HEK293 (cell line): ENCODE measurements around the gene ZNHIT1.

Experiments used
- CTCF ChIA-PET: fragments of 350-600 bp; formaldehyde crosslinking; extraction: SDS; loops from one replicate; lab custom pipeline; 2021; ENCODE audit warnings: antibody characterized with exemption; lab: Yijun Ruan, JAX
- POLR2A ChIA-PET: fragments of 300-600 bp; formaldehyde crosslinking; extraction: SDS; loops from one replicate; lab custom pipeline; 2020; ENCODE audit warnings: antibody characterized with exemption, inconsistent platforms; lab: Yijun Ruan, JAX
- H3K27ac ChIP-seq: fragments of 200-500 bp; sonication (Bioruptor generic); 2 replicates; pipeline ENCODE4 v1.5.1; 2014; ENCODE audit warnings: low read depth, low read length, control low read depth, inconsistent platforms; ENCODE audit errors: extremely low read depth
- H3K36me3 ChIP-seq, 2 experiments: fragments of 200-500 bp in 1 of 2; sonication (Bioruptor generic) in 1 of 2; 1 replicate in 1 of 2; 2 replicates in 1 of 2; pipeline ENCODE4 v1.5.1; 2014 to 2017; ENCODE audit warnings: inconsistent platforms in 2 of 2, low read length in 2 of 2; ENCODE audit not compliant: control insufficient read depth in 2 of 2, insufficient read depth in 1 of 2
- H3K4me1 ChIP-seq: fragments of 200-500 bp; sonication (Bioruptor generic); 2 replicates; pipeline ENCODE4 v1.5.1; 2014; ENCODE audit warnings: mild to moderate bottlenecking, low read length, inconsistent platforms; ENCODE audit not compliant: control insufficient read depth, insufficient read depth
- H3K4me3 ChIP-seq: 2 replicates; pipeline ENCODE4 v1.5.1; 2011; ENCODE audit warnings: low read depth, mild to moderate bottlenecking, control low read depth, low read length, moderate library complexity
- H3K9me3 ChIP-seq: fragments of 200-500 bp; sonication (Bioruptor generic); 2 replicates; pipeline ENCODE4 v1.5.1; 2014; ENCODE audit warnings: low read depth, low read length, inconsistent platforms; ENCODE audit not compliant: control insufficient read depth, insufficient read depth
- EGR2 ChIP-seq: fragments of 450-650 bp; formaldehyde crosslinking; IDR thresholded peaks from 2 replicates; pipeline ENCODE4 v1.5.1; 2016; ENCODE audit warnings: low read depth, missing biosample characterization, missing genetic modification characterization
- GLIS2 ChIP-seq: fragments of 450-650 bp; formaldehyde crosslinking; IDR thresholded peaks from 2 replicates; pipeline ENCODE4 v1.5.1; 2016; ENCODE audit warnings: missing biosample characterization, missing genetic modification characterization
- KLF10 ChIP-seq: fragments of 450-650 bp; IDR thresholded peaks from 2 replicates; pipeline ENCODE4 v1.5.1; 2018; ENCODE audit warnings: missing biosample characterization, mild to moderate bottlenecking, missing genetic modification characterization
- ZBTB17 ChIP-seq: fragments of 450-650 bp; formaldehyde crosslinking; IDR thresholded peaks from 2 replicates; pipeline ENCODE4 v1.5.1; 2016; ENCODE audit warnings: missing biosample characterization, missing genetic modification characterization
- ZFHX2 ChIP-seq: fragments of 450-650 bp; formaldehyde crosslinking; conservative IDR thresholded peaks from 2 replicates; pipeline ENCODE4 v1.5.1; 2016; ENCODE audit warnings: missing biosample characterization, missing genetic modification characterization
- ZNF138 ChIP-seq: fragments of 450-650 bp; formaldehyde crosslinking; IDR thresholded peaks from 2 replicates; pipeline ENCODE4 v1.5.1; 2016; ENCODE audit warnings: missing biosample characterization, missing genetic modification characterization, borderline replicate concordance
- ZNF2 ChIP-seq: fragments of 450-650 bp; formaldehyde crosslinking; IDR thresholded peaks from 2 replicates; pipeline ENCODE4 v1.5.1; 2016; ENCODE audit warnings: missing biosample characterization, missing genetic modification characterization
- ZNF24 ChIP-seq: fragments of 450-650 bp; formaldehyde crosslinking; IDR thresholded peaks from 2 replicates; pipeline ENCODE4 v1.5.1; 2016; ENCODE audit warnings: missing biosample characterization, missing genetic modification characterization
- ZNF341 ChIP-seq: fragments of 450-650 bp; formaldehyde crosslinking; IDR thresholded peaks from 2 replicates; pipeline ENCODE4; 2016; ENCODE audit warnings: low read depth, missing biosample characterization, missing genetic modification characterization
- ZNF426 ChIP-seq: fragments of 450-650 bp; formaldehyde crosslinking; IDR thresholded peaks from 2 replicates; pipeline ENCODE4 v1.5.1; 2017; ENCODE audit warnings: missing biosample characterization, missing genetic modification characterization, mild to moderate bottlenecking, inconsistent platforms, moderate library complexity
- ZNF501 ChIP-seq: fragments of 450-650 bp; formaldehyde crosslinking; IDR thresholded peaks from 2 replicates; pipeline ENCODE4 v1.5.1; 2016; ENCODE audit warnings: missing biosample characterization, missing genetic modification characterization
- ZNF529 ChIP-seq: fragments of 450-650 bp; formaldehyde crosslinking; IDR thresholded peaks from 2 replicates; pipeline ENCODE4 v1.5.1; 2017; ENCODE audit warnings: missing genetic modification characterization, missing biosample characterization; ENCODE audit not compliant: insufficient replicate concordance
- ZNF629 ChIP-seq: fragments of 450-650 bp; formaldehyde crosslinking; IDR thresholded peaks from 2 replicates; pipeline ENCODE4 v1.5.1; 2017; ENCODE audit warnings: missing biosample characterization, missing genetic modification characterization
- TF ChIP-seq, protein P1 (sequence below): fragments of 450-650 bp; formaldehyde crosslinking; IDR thresholded peaks from 2 replicates; pipeline ENCODE4 v1.5.1; 2016; ENCODE audit warnings: missing biosample characterization, missing genetic modification characterization
- TF ChIP-seq, protein P2 (sequence below): fragments of 450-650 bp; formaldehyde crosslinking; IDR thresholded peaks from 2 replicates; pipeline ENCODE4 v1.5.1; 2016; ENCODE audit warnings: missing biosample characterization, missing genetic modification characterization, low read depth
- TF ChIP-seq, protein P3 (sequence below): fragments of 450-650 bp; formaldehyde crosslinking; IDR thresholded peaks from 2 replicates; pipeline ENCODE4 v1.5.1; 2016; ENCODE audit warnings: missing biosample characterization, missing genetic modification characterization

The ZNHIT1 gene

DNA sequence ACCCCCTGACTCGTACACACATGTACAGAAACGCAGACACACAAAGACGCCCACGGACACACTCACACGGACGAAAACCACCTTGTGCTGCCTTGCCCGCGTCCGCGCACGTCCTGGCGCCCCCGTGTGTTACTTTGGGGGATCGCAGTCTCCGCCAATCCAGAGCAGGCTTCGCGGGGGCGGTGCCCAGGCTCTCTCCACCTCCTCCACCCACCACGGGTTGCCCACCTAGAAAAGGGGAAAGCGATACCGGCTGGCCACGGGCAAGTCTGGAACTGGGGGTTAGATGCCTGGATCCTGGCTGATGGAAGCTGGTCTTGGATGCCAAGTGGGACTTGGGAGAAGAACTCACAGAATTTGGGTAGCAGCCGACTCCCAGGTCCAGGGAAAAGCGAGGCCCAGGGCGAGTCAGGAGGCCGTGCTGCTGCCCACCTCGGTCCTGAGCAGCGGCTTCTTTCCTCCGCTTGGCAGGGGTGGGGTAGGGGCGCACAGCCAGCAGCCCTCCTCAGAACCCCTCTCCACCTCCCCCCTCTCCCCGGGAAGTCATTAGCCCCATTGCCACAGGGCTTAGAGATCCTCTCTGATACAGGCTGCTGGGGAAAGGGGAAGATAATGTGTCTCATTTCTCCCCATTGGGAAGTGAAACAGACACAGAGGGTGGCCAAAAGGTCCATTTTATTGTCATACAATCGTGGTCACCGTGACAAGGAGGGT, 48.0 kb upstream of the ZNHIT1 start (continued):
- TF ChIP-seq ZNF2 (tag by site-specific recombination), result 0 out of 2 replicates have a peak, but pooled peaks have one; percentile 66
- no peak; the same call in none of the 2 replicates for TF ChIP-seq ZNF629
- 0 out of 2 replicates have a peak, but pooled peaks have one; percentile 60 for TF ChIP-seq ZNF501 (tag by site-specific recombination)
- no peak; the same call in 1 of the 2 replicates for TF ChIP-seq ZBTB17 (tag by site-specific recombination)
- no peak for TF ChIP-seq ZNF341 (tag by site-specific recombination)
- no peak for TF ChIP-seq ZNF426 (tag by site-specific recombination)
- 0 out of 2 replicates have a peak, but pooled peaks have one; percentile 17 for TF ChIP-seq ZNF24 (tag by site-specific recombination)
- TF ChIP-seq, protein P1, sequence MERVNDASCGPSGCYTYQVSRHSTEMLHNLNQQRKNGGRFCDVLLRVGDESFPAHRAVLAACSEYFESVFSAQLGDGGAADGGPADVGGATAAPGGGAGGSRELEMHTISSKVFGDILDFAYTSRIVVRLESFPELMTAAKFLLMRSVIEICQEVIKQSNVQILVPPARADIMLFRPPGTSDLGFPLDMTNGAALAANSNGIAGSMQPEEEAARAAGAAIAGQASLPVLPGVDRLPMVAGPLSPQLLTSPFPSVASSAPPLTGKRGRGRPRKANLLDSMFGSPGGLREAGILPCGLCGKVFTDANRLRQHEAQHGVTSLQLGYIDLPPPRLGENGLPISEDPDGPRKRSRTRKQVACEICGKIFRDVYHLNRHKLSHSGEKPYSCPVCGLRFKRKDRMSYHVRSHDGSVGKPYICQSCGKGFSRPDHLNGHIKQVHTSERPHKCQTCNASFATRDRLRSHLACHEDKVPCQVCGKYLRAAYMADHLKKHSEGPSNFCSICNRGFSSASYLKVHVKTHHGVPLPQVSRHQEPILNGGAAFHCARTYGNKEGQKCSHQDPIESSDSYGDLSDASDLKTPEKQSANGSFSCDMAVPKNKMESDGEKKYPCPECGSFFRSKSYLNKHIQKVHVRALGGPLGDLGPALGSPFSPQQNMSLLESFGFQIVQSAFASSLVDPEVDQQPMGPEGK (tag by site-specific recombination), result peak; percentile 24; the same call in 1 of the 2 replicates
- TF ChIP-seq KLF10 (tag by site-specific recombination), result peak; percentile 32; the same call in 1 of the 2 replicates
- TF ChIP-seq ZNF529 (tag by site-specific recombination), result no peak
- peak; percentile 99 for TF ChIP-seq ZFHX2 (tag by site-specific recombination)

DNA sequence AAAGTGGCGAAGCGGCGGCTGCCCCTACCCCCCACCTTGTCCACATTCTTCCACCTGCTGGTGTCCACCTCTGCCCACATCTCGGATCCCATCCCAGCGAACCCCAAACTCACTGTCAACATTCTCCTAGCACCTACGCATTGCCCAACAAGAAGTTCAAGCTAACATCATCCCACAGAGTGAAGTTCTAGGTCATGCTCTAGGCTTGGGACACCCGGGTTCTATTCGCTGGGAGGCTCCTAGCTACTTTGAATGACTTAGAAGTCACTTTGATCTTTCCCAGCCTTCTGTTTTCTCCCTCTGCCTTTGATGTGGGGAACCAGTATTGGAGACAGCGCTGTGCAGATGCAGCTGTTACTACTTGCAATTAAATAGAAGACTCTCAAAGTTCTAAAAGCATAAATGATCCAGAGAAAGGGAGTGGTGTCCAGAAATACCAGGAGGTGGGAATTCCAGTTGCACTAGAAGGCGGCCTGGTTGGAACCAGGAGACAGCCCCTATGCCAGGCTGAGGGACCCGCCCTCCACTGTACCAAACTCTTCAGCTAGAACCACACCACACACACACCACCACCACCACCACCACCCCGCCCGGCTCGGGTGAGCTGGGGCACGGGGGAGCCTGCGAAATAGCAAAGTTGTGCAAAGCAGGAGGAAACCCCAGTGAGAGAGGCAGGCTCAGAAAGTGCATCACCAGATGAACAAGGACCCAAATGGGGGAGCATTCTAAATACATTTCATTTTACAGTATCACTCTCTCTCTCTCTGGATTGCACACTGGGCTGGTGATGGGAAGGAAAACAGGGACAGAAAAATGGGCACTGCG, 47.1 kb upstream of the ZNHIT1 start:
- ChIA-PET POLR2A (no interaction called here), CTCF (interaction anchor here (0.6 to 2.7 kb wide), 16 partner anchors 8 to 1099 kb away, joined by 3 to 40 read pairs (median 4); no protein-coding TSS in a partner anchor)
- Histone ChIP-seq H3K9me3 (no peaks in the 10 kb centered on the region), H3K4me1 (peaks cover 15% of the 10 kb centered on the region), H3K36me3 (no peaks in the 10 kb centered on the region), H3K4me3 (no peak overlapping the region), H3K27ac (no peak overlapping the region)
- TF ChIP-seq GLIS2 (peak; percentile 13; the same call in 1 of the 2 replicates), EGR2 (tag by site-specific recombination) (no peak), ZNF138 (tag by site-specific recombination) (no peak)
- TF ChIP-seq, protein P2, sequence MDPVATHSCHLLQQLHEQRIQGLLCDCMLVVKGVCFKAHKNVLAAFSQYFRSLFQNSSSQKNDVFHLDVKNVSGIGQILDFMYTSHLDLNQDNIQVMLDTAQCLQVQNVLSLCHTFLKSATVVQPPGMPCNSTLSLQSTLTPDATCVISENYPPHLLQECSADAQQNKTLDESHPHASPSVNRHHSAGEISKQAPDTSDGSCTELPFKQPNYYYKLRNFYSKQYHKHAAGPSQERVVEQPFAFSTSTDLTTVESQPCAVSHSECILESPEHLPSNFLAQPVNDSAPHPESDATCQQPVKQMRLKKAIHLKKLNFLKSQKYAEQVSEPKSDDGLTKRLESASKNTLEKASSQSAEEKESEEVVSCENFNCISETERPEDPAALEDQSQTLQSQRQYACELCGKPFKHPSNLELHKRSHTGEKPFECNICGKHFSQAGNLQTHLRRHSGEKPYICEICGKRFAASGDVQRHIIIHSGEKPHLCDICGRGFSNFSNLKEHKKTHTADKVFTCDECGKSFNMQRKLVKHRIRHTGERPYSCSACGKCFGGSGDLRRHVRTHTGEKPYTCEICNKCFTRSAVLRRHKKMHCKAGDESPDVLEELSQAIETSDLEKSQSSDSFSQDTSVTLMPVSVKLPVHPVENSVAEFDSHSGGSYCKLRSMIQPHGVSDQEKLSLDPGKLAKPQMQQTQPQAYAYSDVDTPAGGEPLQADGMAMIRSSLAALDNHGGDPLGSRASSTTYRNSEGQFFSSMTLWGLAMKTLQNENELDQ, result no peak
- TF ChIP-seq, protein P3, sequence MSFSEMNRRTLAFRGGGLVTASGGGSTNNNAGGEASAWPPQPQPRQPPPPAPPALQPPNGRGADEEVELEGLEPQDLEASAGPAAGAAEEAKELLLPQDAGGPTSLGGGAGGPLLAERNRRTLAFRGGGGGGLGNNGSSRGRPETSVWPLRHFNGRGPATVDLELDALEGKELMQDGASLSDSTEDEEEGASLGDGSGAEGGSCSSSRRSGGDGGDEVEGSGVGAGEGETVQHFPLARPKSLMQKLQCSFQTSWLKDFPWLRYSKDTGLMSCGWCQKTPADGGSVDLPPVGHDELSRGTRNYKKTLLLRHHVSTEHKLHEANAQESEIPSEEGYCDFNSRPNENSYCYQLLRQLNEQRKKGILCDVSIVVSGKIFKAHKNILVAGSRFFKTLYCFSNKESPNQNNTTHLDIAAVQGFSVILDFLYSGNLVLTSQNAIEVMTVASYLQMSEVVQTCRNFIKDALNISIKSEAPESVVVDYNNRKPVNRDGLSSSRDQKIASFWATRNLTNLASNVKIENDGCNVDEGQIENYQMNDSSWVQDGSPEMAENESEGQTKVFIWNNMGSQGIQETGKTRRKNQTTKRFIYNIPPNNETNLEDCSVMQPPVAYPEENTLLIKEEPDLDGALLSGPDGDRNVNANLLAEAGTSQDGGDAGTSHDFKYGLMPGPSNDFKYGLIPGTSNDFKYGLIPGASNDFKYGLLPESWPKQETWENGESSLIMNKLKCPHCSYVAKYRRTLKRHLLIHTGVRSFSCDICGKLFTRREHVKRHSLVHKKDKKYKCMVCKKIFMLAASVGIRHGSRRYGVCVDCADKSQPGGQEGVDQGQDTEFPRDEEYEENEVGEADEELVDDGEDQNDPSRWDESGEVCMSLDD (tag by site-specific recombination), result no peak
